GM21515 (cell line): ENCODE measurements around the gene FANCI.

Experiments used
- ATAC-seq: cut with Tn5 transposase; IDR thresholded peaks from one replicate; pipeline ENCODE4 v1.9.1; 2021; ENCODE audit not compliant: unreplicated experiment

Gene FANCI

DNA sequence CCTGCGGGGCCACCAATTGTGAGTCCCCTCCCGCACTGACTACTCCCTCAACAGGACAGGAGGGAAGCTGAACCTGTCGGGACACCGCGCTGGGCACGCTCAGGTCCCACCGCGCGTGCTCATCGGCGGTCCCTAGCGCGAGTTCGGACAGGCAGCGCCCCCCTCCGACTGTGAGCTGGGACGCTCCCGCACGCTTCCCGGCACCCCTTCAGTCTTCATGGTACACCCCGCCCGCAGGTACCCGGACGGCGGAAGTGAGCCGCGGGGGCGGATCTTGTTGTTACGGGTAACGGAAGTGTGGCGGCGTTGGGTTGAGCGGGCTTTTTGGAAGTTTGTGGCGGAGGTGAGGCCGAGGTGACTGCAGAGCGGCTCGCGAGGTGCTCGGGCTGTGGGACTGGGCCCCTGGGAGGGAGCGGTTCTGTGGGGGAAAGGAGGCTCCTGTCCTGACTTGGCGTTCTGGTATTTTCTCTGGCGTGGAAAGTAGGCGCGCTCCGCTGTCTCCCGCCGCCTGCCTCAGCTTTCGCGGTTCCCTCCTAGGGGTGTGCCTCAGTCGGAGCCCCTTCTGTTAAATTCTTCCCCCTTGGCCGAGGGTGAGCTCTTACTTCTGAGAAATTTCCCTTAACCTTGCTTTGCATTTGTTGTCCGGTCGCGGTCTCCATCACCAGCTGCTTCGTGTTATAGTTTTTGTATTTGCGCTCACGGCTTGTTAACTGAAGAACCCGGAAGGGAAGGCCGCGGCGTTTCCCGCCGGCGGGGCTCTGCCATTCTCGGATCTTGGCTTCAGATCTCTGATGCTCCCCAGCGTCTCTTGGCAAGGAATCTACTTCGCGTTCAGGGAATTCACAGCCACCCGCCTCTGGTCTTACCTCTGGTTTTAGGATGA lies at the start of gene FANCI:
Gene FANCI, plus strand, starts transcription at position 289 of the 883 bp plus-strand sequence. CDS start 3,669 bp downstream, outside the sequence.
- peak; percentile 93 for ATAC-seq

DNA sequence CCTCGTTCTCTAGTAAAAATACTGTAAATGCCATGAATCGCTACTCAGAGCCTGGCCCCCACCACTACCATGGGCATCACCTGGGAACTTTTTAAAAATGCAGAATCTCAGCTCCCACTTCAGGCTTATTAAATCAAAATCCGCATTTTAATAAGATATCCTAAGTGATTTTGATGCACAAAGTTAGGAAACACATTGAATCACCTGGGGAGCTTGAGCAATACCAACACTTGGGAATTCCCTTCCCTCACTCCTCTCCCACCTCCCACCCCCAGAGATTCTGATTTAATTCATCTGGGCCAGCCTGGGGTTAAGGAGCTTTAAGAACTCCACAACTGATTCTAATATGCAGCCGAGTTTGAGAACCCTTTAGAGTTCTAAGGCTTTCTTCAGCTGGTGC lies 49.2 kb upstream of the FANCI start:
- no peak for ATAC-seq

DNA sequence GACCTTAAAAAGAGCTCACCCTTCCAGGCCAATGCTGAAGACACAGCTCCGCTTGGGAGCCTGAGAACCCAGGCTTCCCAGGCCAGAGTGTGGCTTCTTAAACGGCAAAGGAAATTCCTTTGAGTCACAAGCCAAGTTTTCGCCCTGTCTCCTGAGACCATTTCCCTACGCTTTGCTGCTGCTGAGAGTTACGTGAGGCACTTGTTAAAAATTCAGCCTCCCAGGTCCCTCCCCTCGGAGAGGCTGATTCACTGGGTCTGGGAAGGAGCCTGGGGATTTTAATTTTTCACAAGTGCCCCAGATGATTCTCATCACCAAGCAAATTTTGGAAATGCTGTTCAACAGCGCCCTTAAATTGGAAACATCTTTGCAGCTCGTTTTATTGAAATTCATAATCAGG lies 47.9 kb upstream of the FANCI start:
- ATAC-seq = no peak

DNA sequence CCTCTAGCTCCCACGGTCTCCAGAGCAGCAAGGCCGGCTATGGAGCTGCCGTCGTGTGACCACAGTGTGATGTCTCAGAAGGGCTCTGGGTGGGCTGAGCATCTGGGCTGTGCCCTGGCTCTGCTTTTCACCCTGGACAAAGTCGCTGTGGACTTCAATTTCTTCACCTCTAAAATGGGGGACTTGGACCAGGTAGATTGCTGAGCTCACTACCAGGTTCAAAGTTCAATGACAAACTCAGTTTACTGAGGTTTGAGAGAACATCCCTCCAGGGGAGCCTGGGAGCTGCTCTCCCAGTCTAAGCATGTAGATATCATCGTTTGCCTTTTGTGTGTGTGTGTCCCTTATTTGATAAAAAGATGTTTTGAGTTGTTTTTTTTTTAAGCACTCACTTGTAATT lies 47.5 kb upstream of the FANCI start:
- ATAC-seq = no peak

DNA sequence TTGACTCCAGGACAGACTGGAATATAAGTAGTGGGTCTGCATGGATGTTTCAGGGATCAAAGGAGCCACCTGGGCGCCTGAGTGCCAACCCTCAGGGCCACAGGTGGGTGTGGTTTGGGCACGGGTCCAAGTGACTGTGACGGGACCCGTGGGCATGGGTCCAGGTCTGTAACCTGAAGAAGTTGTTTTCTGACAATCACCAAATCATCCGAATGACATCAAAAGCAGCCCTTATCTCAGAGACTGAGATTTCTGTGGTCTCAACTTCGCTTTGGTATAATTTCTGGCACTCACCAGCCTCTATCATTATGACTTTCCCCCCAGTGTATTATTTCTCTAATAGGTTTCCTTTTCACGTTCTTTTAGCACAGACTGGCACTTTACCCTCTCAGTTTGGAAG lies 46.8 kb upstream of the FANCI start:
- no peak for ATAC-seq

DNA sequence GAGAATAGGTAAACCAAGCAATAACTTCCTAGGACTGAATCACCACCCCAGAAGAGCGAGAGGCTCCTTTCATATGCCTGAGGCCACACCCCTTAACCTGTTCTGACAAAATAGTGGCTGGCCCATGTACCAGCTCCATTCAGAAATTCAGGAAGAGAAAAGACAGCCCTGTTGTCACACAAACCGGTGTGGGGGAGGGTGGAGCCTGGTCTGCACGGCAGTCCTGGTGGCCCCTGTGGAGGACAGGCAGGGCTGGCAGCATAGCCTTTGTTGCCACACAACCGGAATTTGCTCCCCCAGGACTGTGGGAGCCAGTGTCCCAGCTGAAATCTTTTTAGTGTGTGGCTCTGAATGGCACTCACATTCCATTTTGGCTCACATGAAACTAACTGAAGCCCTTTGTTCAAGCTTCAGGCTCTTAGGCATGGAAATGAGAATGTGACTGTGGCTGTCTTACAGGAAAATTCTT lies 46.2 kb upstream of the FANCI start:
- ATAC-seq = no peak

DNA sequence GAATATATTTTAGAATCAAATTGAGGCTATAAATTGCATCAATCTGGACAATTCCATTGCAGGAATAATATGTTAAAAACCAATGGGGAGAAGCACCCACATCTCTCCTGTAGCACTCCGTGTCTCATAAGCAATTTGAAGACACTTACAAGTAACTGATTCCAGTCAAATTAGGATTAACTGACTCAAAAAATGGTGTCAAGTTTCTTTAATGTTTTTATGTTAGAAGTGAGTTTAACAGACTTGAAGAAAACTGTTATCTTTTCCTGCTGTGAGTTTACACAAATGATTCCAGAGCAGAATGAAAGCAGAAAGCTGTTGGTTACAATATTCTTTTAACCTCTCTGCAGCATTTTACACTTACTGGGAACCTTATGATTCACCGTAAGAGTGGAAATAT lies 45.6 kb upstream of the FANCI start:
- no peak for ATAC-seq

DNA sequence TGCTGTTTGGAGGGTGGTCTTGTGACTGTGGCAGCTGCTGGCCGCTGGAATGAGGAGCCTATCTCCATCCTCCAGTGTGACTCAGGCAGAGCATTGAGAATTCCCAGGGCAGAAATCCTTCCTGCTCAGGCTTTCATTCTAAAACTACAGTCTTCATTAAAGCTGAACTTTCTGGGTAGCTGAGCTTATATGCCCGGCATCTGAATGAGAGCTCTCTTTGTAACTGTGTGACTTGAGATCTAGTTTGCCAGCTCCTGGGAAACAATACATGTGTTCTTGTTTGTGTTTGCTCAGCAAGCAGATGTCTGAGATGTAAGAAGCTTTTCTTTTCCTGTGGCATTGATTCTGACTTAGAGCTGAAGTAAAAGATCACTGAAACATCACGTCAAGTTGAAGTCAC lies 44.8 kb upstream of the FANCI start:
- ATAC-seq = no peak

DNA sequence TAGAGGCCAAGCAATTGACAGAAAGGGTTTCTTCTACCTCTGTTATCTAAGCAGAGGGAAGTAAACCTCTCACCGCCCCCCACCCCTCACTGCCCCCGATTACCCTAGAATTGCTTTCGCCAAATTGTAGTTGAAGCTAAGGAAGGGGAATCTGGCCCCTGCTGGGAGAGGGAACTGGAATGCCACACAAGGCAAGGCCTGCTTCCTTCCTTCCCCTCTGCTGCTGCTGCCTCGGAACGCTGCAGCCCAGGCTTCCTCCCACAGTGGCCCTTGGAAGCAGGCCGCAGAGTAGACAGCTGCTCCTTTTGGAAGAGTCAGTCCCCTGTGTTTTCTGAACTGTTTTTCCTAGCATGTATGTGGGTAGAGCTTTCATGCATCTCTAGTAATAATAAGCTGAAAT lies 44.0 kb upstream of the FANCI start:
- ATAC-seq = no peak

DNA sequence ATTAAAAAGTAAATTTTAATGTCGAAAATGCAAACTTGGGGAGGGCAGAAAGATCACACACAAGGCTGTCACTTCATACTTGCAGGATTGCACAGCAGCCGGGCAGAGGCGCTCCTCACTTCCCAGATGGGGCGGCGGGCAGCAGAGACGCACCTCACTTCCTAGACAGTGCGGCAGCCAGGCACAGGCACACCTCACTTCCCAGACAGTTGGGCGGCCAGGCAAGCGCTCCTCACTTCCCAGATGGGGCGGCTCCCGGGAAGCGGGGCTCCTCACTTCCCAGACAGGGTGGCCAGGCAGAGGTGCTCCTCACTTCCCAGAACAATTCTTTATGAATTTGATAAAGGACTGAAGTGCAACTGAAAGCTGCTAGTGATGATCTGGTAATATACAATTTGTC lies 43.6 kb upstream of the FANCI start:
- no peak for ATAC-seq

DNA sequence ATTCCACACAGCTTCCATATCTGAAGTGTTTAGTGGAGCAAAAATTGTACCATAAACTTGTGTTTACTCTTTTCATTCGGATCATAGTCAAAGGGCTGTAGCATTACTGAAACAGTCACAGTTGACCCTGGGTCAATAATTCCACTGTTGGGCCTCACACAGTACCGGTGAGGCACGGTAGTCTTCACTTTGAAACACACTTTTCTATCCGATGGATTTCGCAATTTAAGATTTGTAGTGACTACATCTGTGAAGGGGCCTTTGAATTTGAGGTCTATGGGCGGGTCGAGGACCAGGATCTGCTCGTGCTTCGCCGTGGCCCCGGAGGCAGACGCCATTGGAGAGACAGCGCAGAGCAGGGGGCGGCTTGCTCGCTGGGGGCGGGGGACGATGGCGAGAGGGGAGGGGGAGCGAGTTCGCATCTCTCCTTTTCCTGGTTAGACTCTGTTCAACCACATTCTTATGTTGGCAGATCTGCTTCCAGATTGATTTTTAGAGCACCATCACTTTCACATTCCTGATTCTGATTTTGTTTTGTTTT lies 42.2 kb upstream of the FANCI start:
- ATAC-seq = no peak

DNA sequence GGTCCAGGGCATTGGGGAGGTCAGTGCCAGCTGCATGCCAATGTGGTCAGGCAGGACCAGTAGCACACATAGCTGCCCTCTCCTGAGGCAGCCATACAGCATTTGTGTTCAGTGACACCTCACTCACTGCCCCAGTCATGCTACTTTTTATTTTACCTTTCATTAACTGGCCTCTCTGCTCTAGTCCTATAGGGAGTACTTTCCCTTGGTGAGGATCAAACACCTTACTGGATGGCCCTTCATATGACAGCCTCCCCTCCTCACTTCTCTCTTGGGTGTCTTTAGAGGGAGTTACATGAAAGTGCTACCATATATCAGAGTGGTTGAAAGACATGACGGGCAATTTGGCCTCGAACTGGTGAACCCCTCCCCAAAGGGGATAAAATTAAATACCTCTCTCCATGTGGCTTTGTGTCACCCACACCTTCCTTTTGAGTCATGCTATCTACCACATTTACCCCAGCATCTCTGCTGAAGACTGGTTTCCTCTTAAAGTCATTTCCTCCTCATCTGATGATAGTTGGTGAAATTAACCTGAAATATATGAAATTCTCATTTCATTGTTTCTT lies 40.0 kb upstream of the FANCI start:
- no peak for ATAC-seq

DNA sequence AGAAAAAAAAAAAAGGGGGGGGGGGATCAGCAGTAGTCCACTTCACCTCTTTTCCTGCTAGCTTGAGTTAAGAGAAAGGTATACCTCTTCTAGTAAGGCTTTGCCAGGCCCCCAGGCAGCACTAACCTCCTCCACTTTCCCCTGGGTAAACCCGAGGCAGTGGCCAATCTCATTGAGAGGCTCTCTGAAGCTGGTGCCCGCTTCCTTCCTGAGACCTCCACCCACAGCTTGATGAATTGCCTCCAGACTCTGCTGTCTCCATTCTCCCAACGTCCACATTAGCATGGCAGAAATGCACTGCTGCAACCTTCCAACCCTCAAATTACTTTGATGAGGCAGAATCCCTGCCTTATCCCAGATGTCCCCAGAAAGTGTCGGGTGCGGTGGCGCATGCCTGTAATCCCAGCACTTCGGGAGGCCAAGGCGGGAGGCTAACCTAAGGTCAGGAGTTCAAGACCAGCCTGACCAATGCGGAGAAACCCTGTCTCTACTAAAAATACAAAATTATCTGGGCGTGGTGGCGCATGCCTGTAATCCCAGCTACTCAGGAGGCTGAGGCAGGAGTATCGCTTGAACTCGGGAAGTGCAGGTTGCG lies 37.7 kb upstream of the FANCI start:
- ATAC-seq = no peak

DNA sequence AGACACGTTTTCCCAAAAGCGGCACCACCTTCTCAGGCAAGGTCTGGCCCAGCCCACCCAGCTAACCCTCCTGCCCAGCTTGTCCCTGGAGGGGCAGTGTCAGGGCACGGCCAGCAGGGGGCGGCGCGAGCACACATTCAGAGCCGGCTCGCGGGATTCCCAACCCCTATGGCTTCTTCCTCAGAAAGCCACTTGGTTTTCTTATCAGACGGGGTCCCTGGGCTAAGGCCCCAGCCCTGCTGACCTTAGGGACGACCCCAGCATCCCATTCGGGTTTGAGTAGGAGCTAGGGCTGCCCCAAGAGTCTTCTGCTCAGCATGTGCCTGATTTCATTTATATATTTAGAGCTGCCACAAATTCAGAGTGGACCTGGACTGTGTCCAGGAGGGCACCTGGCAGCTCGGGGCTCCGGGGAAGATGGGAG lies 36.9 kb upstream of the FANCI start:
- ATAC-seq = peak; percentile 65

DNA sequence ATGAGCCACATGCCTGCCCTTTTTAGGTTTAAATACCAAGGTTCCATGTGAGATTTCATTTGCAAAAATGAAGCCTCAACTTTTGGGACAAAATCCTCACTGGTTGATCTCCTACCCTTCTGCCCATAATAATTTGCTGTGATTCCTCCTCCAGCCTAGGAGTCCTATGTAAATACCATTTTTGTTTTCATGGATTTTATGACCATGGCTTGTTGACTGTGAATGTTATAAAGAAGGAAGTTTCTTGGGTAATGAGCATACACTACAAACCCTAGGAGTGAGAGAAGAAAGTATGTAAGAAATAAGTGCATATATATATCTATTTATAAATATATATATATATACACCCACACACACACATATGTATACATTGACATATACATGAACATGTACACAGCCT lies 35.5 kb upstream of the FANCI start:
- no peak for ATAC-seq

DNA sequence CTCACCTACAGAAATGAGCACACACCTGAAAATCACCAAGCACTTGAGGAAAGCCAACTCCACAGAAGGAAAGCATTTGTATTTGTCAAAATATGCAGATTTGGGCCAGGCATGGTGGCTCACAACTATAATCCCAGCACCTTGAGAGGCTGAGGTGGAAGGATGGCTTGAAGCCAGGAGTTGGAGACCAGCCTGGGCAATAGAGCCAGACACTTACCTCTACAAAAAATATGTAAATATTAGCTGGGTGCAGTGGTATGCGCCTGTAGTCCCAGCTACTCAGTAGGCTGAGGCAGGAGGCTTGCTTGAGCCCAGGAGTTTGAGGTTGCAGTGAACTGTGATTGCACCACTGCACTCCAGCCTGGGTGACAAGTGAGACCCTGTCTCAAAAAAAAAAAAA lies 34.7 kb upstream of the FANCI start:
- no peak for ATAC-seq

DNA sequence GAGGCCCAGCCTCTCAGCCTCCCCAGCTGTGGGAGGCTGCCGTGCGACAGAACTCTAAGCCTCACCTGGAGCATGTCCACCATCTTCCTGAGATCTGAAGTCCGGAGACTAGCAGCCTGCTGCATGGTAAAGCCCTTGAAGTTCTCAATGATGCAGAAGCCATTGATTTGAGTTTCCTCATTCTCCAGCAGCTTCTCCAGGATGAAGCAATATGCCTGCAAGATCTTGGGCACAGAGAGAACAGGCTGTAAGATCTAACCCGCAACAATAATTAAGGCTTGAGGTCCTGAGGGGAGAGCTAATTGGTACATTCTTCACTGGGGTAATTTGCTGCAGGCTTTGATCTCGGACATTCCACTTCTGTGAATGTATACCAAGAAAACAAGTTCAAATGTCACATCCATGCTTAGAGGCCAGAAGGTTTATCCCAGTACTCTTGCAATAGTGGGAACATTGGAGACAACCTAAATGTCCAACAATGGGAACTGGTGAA lies 32.1 kb upstream of the FANCI start:
- ATAC-seq = no peak

DNA sequence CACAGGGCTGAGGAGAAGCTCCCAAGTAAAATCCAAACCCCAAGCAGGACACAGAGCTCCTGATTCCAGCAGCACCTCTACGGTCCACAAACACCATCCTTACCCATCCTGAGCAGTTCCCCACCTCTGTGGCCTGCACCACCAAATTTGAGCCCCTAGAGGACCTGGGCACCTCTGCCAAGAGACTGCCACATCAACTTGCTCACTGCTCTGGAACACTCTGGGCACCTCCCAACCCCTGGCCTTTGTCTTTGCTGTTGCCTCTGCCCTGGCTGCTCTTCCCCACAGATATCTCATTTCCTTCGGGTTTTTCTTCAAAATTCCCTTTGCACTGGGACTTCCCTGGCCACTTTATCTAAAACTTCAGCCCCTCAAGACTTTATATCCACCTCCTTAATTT lies 28.2 kb upstream of the FANCI start:
- ATAC-seq = no peak

DNA sequence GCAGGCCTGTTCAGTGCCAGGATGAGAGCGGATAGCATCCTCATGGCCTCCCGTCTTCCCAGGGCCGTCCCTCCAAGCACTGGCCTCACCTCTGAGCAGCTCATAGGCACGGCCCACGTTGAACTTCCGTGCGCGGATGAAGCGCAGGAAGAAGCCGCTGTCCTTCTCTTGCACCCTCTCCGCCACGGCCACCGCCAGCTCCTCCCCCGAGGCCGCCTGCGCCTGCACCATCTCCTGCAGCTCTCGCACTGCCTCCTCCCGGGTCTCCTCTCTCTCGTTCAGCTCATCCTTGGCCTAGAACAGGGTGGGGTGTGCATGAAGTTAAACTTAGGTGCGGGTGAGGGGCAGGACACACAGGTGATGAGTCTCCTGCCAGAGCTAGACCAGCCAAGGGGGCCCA lies 26.7 kb upstream of the FANCI start:
- ATAC-seq = no peak

DNA sequence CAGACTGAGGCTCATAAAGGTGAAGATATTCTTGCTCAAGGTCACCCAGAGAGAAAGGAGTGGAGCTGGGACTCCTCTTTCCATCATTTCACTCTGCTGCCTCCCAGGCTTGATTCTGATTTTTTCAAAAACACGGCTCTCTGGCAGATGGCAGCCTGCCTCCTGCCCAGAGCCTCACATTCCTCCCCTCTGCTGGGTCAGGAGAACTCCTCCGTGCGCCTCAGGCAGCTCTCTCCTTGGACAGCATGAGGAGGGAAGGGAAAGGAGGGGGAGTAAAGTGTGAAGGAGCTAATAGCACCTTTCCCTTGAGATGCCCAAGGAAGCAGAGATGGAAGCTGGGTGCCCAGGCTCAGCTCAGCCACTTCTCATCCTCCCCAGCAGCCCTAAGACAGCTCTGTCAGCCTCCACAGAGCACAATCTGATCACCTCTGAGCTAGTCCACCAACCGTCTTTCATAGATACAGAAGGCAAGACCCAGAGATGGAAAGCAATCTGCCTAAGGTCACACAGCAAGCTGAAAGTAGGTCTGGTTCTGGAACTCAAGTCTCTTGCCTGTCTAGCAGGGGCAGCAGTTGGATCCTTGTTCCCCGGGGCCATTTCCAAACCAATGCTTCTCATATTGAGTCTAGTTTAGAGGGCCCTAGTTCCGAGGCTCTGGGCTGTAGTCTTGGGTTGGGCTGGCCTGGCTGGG lies 25.9 kb upstream of the FANCI start:
- no peak for ATAC-seq

DNA sequence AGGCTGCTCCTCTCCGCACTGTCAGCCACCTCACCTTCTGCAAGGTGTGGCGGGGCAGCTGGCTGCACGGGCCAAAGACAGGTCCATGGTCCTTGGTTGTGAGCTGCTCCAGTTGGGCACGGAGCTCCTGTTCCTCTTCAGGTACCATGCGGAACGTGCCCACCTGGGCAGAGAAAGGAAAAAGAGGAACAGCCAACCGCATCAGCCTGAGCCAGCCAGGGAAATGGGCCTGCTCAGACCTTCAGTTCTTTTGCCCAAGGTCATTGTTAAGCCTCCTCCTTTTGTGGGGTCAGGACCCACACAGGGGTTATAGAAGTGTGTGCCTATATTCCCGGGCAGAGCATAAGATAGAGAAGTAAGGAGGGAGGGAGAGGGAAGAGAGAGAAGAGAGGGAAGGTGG lies 25.2 kb upstream of the FANCI start:
- no peak for ATAC-seq
